KMS-11 (cell line): ENCODE measurements around the gene PAK6.

ENCODE experiments used
- H2AFZ ChIP-seq: fragments of 200-600 bp; sonication (generic); 2 replicates; pipeline ENCODE4 v1.6.1; 2016; ENCODE audit warnings: antibody characterized with exemption, mixed run types, low read depth
- H3K27ac ChIP-seq: fragments of 200-600 bp; sonication (generic); 2 replicates; pipeline ENCODE4 v1.6.1; 2016; ENCODE audit warnings: mild to moderate bottlenecking, mixed run types
- H3K27me3 ChIP-seq: fragments of 200-600 bp; sonication (generic); 2 replicates; pipeline ENCODE4 v1.6.1; 2017; ENCODE audit warnings: mild to moderate bottlenecking, low read depth, mixed run types, moderate library complexity; ENCODE audit not compliant: insufficient read depth
- H3K36me3 ChIP-seq: fragments of 200-600 bp; sonication (generic); 2 replicates; pipeline ENCODE4 v1.6.1; 2017; ENCODE audit warnings: mild to moderate bottlenecking, mixed run types; ENCODE audit not compliant: insufficient read depth
- H3K4me1 ChIP-seq: fragments of 200-600 bp; sonication (generic); 2 replicates; pipeline ENCODE4 v1.6.1; 2016; ENCODE audit warnings: mild to moderate bottlenecking, low read depth, mixed run types; ENCODE audit not compliant: poor library complexity, severe bottlenecking
- H3K4me2 ChIP-seq: fragments of 200-600 bp; sonication (generic); 2 replicates; pipeline ENCODE4 v1.7.0; 2016; ENCODE audit warnings: mild to moderate bottlenecking, mixed run types
- H3K4me3 ChIP-seq: fragments of 200-600 bp; sonication (generic); IDR thresholded peaks from 2 replicates; pipeline ENCODE4 v1.6.1; 2017; ENCODE audit warnings: low read depth, low read length, mixed read lengths; ENCODE audit not compliant: insufficient read depth
- H3K79me2 ChIP-seq: fragments of 200-600 bp; sonication (generic); 2 replicates; pipeline ENCODE4 v1.6.1; 2016; ENCODE audit warnings: low read depth, mixed run types; ENCODE audit not compliant: insufficient read depth
- H3K9ac ChIP-seq: fragments of 200-600 bp; sonication (generic); 2 replicates; pipeline ENCODE4 v1.6.1; 2016; ENCODE audit warnings: mild to moderate bottlenecking, mixed run types
- H4K20me1 ChIP-seq: fragments of 200-600 bp; sonication (generic); 2 replicates; pipeline ENCODE4 v1.6.1; 2016; ENCODE audit warnings: mild to moderate bottlenecking, mixed run types; ENCODE audit not compliant: insufficient read depth
- TF ChIP-seq, protein P1 (sequence below): fragments of 200-600 bp; sonication (generic); conservative IDR thresholded peaks from 2 replicates; pipeline ENCODE4 v1.6.1; 2017; ENCODE audit warnings: low read depth, mild to moderate bottlenecking, antibody characterized with exemption, low read length, moderate library complexity, mixed read lengths

Gene PAK6

DNA sequence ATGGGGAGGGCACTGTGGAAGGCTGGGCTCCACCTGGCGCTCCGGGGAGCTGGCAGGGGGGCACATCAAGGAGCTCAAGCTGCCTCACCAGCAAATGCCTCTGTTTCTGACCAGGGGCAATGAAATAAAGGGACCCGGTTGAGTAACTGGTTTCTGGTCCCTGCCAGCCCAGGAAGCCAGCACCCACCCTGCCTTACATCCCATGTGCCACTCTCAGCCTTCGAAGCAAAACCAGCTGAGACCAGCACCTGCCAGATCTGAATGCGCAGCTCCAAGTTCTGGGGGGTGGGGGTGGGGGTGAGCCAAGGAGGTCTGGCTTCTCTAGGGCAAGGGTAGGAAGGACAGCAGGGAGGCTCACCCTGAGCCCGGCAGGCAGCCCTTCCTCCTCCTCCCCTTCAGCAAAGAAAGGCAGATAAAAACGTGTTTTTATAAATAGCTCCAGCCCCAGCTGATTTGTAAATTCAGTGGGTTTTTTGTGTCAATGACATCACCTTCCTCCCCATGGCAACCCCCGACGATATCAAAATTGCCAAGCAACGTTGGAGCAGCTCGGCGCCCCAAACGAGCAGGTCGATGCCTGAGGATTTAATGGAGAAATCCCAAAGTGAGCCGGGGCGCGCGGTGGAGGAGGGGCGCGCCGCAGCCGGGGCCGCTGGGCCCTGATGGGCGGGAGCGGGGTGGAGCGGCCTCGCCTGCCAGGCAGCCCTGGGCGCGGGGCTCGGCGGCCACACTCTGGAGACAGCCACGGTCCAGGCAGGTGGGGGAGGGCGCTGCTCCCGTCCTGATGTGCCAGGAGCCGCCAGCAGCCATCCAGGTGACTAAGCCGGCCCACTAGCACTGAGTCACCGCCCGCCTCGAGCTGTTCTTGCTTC, at the start of gene PAK6:
PAK6 (plus strand) TSS at position 532 of the 872 bp plus-strand sequence. CDS start 25,723 bp downstream, outside the sequence.
- no peak within 1 kb of the TSS for H3K4me3 ChIP-seq
- no peak within 1 kb of the TSS for H3K9ac ChIP-seq
- H3K27ac ChIP-seq = no peak within 1 kb of the TSS
- peaks cover 15% of the 10 kb centered on the region for H3K4me1 ChIP-seq
- TF ChIP-seq, protein P1, sequence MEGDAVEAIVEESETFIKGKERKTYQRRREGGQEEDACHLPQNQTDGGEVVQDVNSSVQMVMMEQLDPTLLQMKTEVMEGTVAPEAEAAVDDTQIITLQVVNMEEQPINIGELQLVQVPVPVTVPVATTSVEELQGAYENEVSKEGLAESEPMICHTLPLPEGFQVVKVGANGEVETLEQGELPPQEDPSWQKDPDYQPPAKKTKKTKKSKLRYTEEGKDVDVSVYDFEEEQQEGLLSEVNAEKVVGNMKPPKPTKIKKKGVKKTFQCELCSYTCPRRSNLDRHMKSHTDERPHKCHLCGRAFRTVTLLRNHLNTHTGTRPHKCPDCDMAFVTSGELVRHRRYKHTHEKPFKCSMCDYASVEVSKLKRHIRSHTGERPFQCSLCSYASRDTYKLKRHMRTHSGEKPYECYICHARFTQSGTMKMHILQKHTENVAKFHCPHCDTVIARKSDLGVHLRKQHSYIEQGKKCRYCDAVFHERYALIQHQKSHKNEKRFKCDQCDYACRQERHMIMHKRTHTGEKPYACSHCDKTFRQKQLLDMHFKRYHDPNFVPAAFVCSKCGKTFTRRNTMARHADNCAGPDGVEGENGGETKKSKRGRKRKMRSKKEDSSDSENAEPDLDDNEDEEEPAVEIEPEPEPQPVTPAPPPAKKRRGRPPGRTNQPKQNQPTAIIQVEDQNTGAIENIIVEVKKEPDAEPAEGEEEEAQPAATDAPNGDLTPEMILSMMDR = no peak
- no peak within 1 kb of the TSS for H3K4me2 ChIP-seq
- H4K20me1 ChIP-seq = no peaks in the 10 kb centered on the region
- no peaks in the 10 kb centered on the region for H3K27me3 ChIP-seq
- H3K36me3 ChIP-seq = no peaks in the 10 kb centered on the region
- no peaks in the 10 kb centered on the region for H3K79me2 ChIP-seq
- no peak within 1 kb of the TSS for H2AFZ ChIP-seq

DNA sequence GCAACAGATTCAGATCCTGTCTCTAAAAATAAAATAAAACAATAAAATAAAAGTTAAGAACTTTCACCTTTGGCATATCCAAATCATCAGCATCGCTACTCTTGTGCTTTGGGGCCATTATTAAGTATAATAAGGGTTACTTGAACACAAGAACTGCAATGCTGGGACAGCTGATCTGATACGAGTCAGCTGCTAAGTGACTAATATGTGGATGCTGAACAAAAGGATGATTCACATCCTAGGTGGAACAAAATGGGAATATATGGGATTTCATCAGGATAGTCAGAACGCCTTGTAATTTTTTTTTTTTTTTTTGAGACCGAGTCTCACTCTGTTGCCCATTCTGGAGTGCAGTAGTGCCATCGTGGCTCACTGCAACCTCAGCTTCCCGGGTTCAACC, 48.3 kb upstream of the PAK6 start:
- H3K79me2 ChIP-seq = peaks cover 34% of the 10 kb centered on the region
- peaks cover 22% of the 10 kb centered on the region; the same call in 1 of the 2 replicates for H3K36me3 ChIP-seq
- H3K4me1 ChIP-seq = peaks cover 34% of the 10 kb centered on the region
- no peaks in the 10 kb centered on the region; the same call in 1 of the 2 replicates for H4K20me1 ChIP-seq
- H3K27me3 ChIP-seq = no peaks in the 10 kb centered on the region
- no peak overlapping the region for H3K27ac ChIP-seq
- no peak overlapping the region for H3K4me3 ChIP-seq
- no peak overlapping the region for H3K9ac ChIP-seq
- TF ChIP-seq, protein P1 = no peak
- H2AFZ ChIP-seq = no peak overlapping the region
- H3K4me2 ChIP-seq = peak overlapping the region; percentile 44; the same call in 1 of the 2 replicates

DNA sequence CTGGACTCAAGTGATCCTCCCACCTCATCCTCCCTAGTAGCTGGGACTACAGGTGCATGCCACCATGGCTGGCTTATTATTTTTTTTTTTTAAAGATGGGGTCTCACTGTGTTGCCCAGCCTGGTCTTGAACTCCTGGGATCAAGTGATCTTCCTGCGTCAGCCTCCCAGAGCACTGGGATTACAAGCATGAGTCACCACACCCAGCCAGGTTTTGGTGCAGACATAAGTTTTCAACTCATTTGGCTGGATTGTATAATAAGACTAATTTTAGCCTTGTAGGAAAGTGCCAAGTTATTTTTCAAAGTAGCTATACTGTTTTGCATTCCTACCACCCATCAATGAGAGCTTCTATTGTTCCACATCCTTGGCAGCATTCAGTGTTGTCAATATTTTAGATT, 45.9 kb upstream of the PAK6 start:
- Histone ChIP-seq H4K20me1 (no peaks in the 10 kb centered on the region; the same call in 1 of the 2 replicates), H3K27me3 (no peaks in the 10 kb centered on the region), H3K79me2 (peaks cover 46% of the 10 kb centered on the region), H3K4me1 (peaks cover 38% of the 10 kb centered on the region), H3K4me3 (no peak overlapping the region), H3K9ac (no peak overlapping the region), H3K36me3 (peaks cover 30% of the 10 kb centered on the region; the same call in 1 of the 2 replicates), H3K4me2 (no peak overlapping the region), H2AFZ (no peak overlapping the region), H3K27ac (no peak overlapping the region)
- TF ChIP-seq, protein P1 = no peak

DNA sequence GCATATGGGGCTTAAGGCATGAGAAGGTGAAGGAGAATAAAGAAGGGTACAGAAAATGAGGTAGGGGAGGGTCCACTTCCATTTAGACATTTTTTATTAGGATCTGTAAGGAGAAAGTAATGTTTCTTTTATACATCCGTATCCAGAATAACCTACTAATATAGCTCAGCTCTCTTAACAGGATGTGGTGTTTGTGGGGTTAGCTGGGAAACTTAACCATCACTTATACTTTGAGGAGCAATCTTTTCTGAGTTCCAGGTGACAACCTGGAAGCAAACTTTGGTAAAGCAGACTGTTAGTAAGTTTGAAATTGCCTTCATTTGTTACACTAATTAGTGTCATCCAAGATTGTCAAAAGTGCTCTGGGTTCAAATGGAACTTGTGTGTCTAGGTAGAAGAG, 41.4 kb upstream of the PAK6 start:
- Histone ChIP-seq H3K36me3 (peaks cover 35% of the 10 kb centered on the region; the same call in 1 of the 2 replicates), H3K27ac (no peak overlapping the region), H4K20me1 (no peaks in the 10 kb centered on the region; the same call in 1 of the 2 replicates), H2AFZ (no peak overlapping the region), H3K4me1 (peaks cover 21% of the 10 kb centered on the region), H3K9ac (no peak overlapping the region), H3K27me3 (no peaks in the 10 kb centered on the region), H3K79me2 (peaks cover 37% of the 10 kb centered on the region; the same call in 1 of the 2 replicates), H3K4me2 (no peak overlapping the region), H3K4me3 (no peak overlapping the region)
- TF ChIP-seq, protein P1 = no peak
